ENCODE measurements around the gene NOSTRIN.

GRCh38 chr2:168782271-168782670, 20.2 kb upstream of the NOSTRIN start:
- TF ChIP-seq FOXP2 (optimal IDR thresholded peaks at IDR 0.05; ENCODE audit: borderline replicate concordance, extremely low read depth, extremely low read length, insufficient read depth) (no peak), POLR2AphosphoS5 (IDR thresholded peaks at IDR 0.05; ENCODE audit: low read depth, low read length) (no peak), SIN3A (IDR thresholded peaks at IDR 0.05; ENCODE audit: borderline replicate concordance, insufficient read depth, low read length) (no peak), TAF1 (IDR thresholded peaks at IDR 0.05; ENCODE audit: borderline replicate concordance, insufficient read depth, low read length) (no peak)

Measured in PFSK-1 (cell line).